Dermis microvascular lymphatic vessel endothelial cell (primary cell): Measurements from ENCODE around the gene PIK3CD. TPM values are rescaled to one million over a fixed set of nuclear protein-coding genes. Genes with fewer than 3 reads are reported as not detected.

Experiments used
- DNase-seq, 2 donors: peaks; one replicate each; pipeline versions ENCODE4 v3.0.0 to v3.0.0-alpha.2; 2010; ENCODE audit warnings: low read depth in 2 of 2
- total RNA-seq: library from RNA; depleted of rRNA; stranded (reverse); fragments of >200 nt; gene quantifications from 2 replicates; pipeline ENCODE4 v1.2.1, GENCODE V29; 2014

The PIK3CD gene
- total RNA-seq, 1 donor from 2014 or later = 1.9 TPM

DNA sequence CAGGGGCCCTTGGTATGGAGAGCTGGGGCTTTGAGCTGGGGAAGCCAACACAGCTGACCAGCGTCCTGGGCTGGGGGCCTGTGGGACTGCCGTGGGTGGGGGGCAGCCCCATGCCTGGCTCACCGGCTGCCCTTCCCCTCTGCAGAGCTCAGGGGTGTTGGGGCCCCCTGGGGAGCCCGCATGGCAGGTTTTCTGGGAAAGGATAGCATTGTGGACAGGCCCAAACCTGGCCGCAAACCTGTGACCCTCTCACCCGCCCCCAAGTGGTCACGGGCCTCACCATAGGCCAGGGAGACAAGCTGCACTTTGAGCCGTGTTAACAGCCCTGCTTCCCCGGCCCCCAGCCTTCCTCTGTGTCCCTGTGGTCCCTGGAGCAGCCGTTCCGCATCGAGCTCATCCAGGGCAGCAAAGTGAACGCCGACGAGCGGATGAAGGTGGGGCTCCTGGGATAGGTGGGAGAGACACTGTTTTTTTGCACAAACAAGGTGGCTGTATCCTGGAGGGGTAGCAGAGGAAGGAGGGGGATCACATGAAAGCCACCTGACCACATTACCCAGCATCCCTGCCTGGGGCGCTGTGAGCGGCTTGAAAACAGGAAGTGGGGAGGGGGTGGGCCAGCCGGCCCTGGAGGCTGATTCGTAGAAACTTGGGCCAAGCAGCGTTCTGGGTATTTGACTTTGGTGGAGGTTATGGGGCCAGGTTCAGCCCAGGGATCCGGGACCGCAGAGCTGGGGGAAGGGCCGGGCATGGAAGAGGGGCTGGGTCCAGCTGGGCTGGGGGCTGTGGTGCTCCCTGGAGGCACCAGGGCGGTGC lies 65.9 kb downstream of the PIK3CD start:
- peak; percentile 73 to 75 for DNase-seq

DNA sequence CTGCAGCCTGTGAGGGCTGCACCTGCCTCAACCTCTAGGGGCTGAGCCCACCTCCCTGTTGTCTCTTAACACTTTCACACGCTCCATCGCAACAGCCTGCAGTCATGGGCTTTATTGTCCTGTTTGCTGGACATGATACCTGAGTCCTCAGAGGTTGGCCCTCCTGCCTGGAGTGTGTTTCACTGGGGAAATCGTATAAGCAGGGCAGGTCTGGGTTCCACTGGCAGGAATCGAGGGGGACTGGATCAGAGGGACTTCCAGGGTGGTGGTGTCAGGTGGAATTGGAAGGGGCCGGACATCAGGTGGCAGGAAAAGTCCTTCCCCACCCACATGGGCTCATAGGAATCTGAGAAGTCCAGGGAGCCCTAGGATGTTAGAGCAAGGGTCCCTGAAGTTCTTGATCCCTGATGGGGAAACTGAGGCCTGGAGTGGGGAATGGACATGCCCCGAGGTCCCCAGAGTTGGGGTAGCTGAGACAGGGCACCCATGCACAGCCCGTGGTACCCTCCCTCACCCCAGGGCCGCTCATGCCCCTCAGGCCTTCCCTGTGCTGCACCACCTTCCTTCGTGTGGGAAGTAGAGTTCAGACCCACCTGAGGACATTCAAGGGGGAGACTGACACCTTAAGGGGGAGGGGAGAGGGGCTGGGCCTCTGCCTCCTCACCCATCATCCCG lies 66.6 kb downstream of the PIK3CD start:
- no peak for DNase-seq

DNA sequence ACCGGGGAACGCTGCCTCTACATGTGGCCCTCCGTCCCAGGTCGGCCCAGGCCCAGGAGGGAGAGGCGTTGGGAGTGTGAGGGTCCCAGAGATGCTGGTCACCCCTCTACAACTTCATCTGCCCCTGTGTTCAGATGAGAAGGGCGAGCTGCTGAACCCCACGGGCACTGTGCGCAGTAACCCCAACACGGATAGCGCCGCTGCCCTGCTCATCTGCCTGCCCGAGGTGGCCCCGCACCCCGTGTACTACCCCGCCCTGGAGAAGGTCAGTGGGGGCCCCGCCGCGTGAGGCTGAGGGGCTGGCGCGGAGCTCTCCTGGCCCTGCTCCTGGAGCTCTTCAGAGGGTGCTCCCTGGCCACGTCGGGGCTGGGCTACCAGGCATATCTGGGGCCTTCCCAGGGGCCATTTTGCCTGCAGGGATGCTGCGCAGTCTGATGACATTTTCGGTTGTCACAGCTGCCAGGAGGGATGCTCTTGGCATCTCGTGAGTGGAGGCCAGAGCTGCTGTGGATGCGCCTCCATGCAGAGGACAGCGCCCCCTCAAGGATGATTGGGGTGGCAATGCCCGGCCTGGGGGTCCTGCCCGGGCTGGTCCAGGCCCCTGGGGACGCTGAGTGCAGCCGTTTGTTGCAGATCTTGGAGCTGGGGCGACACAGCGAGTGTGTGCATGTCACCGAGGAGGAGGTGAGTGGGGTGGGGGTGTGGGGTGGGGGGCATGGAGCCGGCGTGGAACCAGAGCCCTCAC lies 68.6 kb downstream of the PIK3CD start:
- no peak for DNase-seq

DNA sequence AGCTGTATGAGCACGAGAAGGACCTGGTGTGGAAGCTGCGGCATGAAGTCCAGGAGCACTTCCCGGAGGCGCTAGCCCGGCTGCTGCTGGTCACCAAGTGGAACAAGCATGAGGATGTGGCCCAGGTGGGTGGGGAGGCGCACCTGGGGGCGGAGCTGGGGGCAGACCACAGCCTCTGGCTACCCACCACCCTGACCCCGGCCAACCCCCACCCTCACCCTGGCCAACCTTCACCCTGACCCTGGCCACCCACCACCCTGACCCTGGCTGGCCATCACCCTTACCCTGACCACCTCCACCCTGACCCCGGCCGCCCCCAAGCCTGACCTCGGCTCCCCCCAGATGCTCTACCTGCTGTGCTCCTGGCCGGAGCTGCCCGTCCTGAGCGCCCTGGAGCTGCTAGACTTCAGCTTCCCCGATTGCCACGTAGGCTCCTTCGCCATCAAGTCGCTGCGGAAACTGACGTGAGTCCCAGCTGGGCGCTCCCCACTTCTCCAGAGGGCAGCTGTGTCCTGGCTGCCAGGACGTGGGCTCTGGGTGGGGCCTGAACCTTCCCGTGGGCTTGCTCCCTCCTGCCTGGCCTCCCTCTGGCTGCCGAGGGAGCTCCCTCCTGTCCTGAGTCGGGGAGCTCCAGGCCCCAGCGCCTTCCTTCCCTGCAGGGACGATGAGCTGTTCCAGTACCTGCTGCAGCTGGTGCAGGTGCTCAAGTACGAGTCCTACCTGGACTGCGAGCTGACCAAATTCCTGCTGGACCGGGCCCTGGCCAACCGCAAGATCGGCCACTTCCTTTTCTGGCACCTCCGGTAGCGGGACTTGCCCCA lies 69.5 kb downstream of the PIK3CD start:
- no peak for DNase-seq

DNA sequence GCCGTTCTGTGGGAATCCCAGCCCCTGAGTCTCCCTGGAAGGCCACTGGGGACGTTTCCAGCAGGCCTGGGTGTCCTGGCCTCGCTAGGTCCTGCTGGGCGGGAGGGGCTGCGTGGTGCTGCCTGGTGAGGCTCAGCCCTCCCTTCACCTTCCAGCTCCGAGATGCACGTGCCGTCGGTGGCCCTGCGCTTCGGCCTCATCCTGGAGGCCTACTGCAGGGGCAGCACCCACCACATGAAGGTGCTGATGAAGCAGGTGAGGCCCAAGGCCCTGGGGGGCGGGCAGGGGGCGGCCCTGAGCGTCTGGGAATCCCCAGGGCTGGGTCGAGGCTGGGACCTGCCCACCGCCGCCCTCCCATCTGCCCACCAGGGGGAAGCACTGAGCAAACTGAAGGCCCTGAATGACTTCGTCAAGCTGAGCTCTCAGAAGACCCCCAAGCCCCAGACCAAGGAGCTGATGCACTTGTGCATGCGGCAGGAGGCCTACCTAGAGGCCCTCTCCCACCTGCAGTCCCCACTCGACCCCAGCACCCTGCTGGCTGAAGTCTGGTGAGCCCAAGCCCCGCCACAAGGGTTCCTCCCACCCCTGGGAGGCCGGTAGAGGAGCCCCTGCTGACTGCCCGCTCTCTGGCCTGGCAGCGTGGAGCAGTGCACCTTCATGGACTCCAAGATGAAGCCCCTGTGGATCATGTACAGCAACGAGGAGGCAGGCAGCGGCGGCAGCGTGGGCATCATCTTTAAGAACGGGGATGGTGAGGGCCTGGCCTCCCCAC lies 70.3 kb downstream of the PIK3CD start:
- DNase-seq = peak; percentile 3 to 34

DNA sequence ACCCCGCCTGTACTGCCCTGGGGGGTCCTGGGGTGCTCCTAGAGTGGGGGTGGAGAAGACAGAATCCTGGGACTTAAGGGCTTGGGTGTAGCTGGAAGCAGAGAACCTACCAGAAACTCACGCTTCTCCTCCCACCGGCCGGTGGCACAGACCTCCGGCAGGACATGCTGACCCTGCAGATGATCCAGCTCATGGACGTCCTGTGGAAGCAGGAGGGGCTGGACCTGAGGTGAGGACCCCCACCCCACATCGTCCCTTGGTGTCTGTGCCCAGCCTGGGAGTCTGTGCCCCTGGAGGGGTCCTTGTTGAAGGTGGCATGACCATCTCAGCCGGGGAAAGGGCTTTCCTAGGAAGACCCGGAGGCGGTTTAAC lies 70.8 kb downstream of the PIK3CD start:
- DNase-seq = no peak

DNA sequence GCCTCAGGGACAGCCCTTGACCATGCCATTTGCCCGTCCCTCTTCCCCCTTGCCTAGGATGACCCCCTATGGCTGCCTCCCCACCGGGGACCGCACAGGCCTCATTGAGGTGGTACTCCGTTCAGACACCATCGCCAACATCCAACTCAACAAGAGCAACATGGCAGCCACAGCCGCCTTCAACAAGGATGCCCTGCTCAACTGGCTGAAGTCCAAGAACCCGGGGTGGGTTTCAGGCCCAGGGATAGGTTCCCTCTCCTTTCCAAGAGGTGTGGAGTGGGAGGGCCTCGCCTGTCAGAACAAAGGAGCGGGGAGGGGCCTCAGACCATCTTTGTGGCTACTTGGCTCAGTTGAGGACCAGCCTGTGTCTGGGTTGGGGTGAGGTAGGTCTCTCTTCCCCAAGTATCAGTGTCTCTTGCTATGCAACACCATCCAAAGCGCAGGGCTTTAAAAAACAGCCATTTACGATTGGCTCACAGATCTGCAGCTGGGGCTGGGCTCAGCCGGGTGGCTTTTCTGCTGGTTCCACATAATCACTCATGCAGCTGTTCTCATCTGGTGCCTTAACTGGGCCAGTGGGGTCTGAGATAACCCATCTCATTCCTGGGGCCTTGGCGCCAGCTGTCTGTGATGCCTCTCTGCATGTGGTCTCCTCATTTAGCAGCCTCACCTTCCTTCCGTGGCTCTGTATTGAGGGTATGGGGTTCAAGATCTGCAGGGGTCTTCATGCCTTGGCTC lies 71.7 kb downstream of the PIK3CD start:
- DNase-seq = no peak

DNA sequence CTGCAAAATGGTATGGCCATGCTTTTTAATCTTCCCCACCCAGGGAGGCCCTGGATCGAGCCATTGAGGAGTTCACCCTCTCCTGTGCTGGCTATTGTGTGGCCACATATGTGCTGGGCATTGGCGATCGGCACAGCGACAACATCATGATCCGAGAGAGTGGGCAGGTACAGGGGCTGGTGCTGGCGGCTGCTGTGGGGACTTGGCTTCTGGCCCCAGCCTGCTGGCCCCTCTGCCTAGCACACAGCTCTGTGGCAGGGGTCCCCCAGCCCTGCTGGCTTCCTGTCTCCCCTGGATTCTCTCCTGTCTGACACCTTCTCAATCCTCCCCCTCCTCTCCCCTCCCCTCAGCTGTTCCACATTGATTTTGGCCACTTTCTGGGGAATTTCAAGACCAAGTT lies 72.4 kb downstream of the PIK3CD start:
- DNase-seq = no peak

DNA sequence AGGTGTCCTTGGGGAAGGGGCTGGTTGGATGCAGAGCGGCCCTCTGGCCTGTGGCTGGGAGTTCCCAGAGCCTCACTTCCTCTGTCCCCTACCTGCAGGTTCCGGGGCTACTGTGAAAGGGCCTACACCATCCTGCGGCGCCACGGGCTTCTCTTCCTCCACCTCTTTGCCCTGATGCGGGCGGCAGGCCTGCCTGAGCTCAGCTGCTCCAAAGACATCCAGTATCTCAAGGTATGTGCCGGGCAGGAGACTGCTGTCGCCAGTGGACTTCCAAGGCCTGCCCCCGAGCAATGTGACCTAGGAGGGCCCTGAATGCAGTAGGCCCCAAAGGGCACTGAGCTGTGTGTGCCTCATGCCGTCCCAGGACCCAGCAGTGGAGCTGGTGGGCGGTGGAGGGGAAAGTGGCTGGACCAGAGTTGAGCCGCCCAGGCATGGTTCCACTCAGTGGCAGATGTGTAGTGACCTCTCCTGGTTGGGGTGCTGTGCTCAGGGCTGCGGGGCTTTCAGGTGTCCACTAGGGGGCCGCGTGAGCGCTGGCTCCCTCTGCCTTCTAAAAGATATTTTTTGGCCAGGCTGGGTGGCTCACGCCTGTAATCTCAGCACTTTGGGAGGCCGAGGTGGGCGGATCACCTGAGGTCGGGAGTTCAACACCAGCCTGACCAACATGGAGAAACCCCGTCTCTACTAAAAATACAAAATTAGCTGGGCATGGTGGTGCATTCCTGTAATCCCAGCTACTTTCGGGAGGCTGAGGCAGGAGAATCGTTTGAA lies 73.4 kb downstream of the PIK3CD start:
- DNase-seq = peak; percentile 31 to 64

DNA sequence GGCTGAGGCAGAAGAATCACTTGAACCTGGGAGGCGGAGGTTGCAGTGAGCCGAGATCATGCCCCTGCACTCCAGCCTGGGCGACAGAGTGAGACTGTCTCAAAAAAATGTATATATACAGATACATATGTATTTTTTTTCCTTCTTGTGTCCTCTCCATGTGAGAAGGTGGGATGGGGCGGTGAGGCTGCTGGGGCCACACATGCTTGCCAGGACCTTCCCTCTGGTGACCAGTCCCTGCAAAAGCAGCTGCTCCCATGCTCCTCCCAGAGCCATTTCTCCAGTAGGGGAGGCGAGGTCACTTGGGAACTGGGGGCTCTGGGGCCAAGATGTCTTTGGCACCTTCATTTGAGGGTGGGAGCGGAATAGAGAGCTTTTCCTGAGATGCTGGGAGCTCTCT lies 74.9 kb downstream of the PIK3CD start:
- DNase-seq = no peak

DNA sequence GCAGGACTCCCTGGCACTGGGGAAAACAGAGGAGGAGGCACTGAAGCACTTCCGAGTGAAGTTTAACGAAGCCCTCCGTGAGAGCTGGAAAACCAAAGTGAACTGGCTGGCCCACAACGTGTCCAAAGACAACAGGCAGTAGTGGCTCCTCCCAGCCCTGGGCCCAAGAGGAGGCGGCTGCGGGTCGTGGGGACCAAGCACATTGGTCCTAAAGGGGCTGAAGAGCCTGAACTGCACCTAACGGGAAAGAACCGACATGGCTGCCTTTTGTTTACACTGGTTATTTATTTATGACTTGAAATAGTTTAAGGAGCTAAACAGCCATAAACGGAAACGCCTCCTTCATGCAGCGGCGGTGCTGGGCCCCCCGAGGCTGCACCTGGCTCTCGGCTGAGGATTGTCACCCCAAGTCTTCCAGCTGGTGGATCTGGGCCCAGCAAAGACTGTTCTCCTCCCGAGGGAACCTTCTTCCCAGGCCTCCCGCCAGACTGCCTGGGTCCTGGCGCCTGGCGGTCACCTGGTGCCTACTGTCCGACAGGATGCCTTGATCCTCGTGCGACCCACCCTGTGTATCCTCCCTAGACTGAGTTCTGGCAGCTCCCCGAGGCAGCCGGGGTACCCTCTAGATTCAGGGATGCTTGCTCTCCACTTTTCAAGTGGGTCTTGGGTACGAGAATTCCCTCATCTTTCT lies 75.5 kb downstream of the PIK3CD start:
- DNase-seq = no peak

DNA sequence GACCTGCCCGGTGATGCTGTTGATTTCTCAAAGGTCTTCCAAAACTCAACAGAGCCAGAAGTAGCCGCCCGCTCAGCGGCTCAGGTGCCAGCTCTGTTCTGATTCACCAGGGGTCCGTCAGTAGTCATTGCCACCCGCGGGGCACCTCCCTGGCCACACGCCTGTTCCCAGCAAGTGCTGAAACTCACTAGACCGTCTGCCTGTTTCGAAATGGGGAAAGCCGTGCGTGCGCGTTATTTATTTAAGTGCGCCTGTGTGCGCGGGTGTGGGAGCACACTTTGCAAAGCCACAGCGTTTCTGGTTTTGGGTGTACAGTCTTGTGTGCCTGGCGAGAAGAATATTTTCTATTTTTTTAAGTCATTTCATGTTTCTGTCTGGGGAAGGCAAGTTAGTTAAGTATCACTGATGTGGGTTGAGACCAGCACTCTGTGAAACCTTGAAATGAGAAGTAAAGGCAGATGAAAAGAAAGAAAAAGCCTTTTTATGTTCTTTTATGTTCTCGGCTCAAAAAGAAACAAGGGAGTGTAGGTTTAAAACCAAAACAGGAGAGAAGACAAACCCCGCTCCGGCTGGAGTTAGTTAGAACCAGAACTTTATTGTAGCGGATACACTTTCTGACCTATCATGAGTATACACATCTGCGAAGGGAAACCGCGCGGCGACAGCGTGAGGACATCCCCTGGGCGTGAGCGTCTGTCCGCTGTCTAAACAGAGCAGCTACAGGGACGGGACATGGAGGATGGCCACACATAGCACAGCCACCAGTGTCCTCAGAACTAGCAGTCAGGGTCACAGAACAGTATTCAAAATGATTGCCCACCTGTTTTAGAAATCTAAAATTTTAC lies 77.1 kb downstream of the PIK3CD start:
- no peak for DNase-seq

DNA sequence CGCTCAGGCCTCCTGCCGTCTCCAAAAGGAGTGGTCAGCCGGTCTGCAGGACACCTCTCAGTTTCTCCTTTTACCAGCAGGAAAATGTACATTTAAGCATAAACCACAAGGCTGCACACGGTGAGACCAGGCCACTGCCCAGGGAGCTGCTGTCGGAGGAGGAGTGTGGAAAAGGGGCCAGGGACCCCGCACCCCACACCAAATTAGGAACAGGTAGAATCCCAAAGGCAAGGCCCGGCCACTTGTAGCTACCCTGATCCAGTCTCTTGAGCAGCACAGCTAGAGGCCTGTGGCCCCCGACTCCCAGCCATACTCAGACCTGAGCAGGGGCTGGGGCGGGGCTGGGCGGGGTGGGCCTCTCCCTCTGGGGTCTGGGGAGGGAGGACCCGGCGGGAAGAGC lies 78.0 kb downstream of the PIK3CD start:
- DNase-seq = no peak

DNA sequence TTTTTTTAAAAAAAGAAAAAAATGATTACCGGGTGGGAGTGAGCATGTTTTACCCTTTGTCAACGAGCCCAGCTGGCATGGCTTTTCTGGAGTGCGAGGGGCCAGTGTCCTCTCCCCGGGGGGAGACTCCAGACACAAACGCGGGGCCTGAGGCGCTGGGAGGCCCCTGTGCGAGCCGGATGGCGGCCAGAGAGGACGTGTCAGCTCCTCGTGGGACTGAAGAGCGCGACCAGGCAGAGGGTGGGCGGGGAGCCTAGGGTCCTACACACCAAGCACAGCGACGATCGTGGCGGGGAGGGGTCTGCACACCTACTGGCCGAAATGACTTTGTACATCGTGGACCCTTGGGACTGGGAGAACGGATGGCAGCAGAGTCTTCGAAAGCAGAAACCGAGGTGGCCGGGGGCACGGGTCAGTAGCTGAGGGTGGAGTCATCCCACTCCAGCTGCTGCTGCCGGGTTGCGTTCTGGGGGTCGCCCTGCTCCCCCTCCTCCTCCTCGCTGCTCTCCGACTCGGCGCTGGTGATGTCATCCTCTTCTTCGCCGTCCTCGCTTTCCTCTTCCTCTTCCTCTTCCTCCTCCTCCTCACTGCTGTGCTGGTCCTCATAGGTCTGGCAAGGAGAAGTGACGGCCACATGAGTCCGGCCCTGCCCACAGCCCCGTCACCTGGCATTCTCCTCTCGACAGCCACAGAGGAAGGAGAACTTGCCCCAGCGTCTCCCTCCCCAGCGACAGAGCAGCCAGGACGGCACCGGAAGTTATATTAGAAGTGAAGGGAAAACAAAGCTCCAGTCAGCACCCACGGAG lies 78.8 kb downstream of the PIK3CD start:
- DNase-seq = no peak

DNA sequence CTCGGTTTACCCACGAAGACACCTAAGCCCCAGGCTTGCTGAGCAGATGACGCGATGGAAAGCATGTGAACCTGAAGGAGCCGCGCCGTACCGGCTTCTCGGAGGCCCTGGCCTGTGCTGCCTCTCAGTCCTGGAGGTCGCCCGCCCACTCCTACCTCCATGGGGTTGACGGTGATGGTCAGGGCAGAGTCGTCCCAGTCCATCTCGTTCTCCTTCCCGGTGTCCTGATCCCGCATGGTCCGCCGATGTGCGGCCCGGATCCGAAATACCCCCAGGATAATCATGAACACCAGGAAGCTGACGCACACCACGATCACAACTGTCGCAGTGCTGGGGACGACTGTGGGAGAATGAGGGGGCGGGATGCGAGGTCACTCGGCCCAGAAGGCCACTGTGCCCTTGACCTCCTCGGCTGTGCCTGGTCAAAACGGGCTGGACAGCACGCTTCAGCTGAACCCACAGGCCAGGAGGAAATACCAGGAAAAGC lies 79.6 kb downstream of the PIK3CD start:
- no peak for DNase-seq

DNA sequence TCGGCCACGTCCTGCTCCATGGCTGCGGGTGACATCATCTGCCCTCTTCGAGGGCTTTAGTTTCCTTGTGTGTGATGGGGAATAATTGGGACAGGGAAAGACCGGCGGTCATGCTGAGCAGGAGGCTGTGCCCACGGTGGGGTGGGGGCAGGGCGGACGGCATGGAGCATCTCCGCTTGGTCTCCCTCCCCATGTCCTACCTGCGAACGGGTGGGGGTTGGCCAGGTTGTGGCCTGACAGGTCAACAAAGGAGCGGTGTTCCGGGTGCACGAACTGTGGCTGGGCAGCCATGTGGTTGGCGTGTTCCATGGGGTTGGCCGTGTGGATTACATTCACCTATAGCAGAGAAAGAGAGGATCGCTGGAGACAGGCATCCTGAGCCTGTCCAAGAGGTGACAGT lies 80.0 kb downstream of the PIK3CD start:
- no peak for DNase-seq
